HepG2 (cell line): ENCODE data around the gene FAM217B. TPM values are rescaled to one million over a fixed set of nuclear protein-coding genes. Genes with fewer than 3 reads are reported as not detected.

Experiments used
- AKNA ChIP-seq: sonication (generic); formaldehyde crosslinking; IDR thresholded peaks from 2 replicates; pipeline ENCODE4 v1.4.0; 2020; ENCODE audit warnings: missing genetic modification reagents, borderline replicate concordance
- FOXC1 ChIP-seq: sonication (generic); formaldehyde crosslinking; IDR thresholded peaks from 2 replicates; pipeline ENCODE4 v1.8.0; 2022; ENCODE audit warnings: mild to moderate bottlenecking, missing genetic modification reagents, borderline replicate concordance
- NR2C2 ChIP-seq: sonication (generic); formaldehyde crosslinking; IDR thresholded peaks from 2 replicates; pipeline ENCODE4 v1.4.0; 2020; ENCODE audit warnings: missing genetic modification reagents, mild to moderate bottlenecking, moderate library complexity, borderline replicate concordance
- RORA ChIP-seq: sonication (generic); formaldehyde crosslinking; IDR thresholded peaks from 2 replicates; pipeline ENCODE4 v1.5.0; 2020; ENCODE audit warnings: mild to moderate bottlenecking, missing genetic modification reagents, moderate library complexity
- SALL2 ChIP-seq: sonication (generic); formaldehyde crosslinking; IDR thresholded peaks from 2 replicates; pipeline ENCODE4 v1.8.1; 2023; ENCODE audit warnings: mild to moderate bottlenecking, missing genetic modification reagents, inconsistent platforms
- ZFP90 ChIP-seq: sonication (generic); formaldehyde crosslinking; IDR thresholded peaks from 2 replicates; pipeline ENCODE4 v1.8.0; 2022; ENCODE audit warnings: missing genetic modification reagents, mild to moderate bottlenecking, inconsistent platforms, borderline replicate concordance
- ZNF121 ChIP-seq: sonication (generic); formaldehyde crosslinking; IDR thresholded peaks from 2 replicates; pipeline ENCODE4 v1.5.0; 2020; ENCODE audit warnings: mild to moderate bottlenecking, missing genetic modification reagents
- ZNF142 ChIP-seq: sonication (generic); formaldehyde crosslinking; IDR thresholded peaks from 2 replicates; pipeline ENCODE4 v1.4.0; 2020; ENCODE audit warnings: missing genetic modification reagents
- ZNF24 ChIP-seq: fragments of 450-650 bp; IDR thresholded peaks from 2 replicates; pipeline ENCODE4 v1.6.1; 2017; ENCODE audit warnings: antibody characterized with exemption, mild to moderate bottlenecking
- ZNF280B ChIP-seq: sonication (generic); formaldehyde crosslinking; IDR thresholded peaks from 2 replicates; pipeline ENCODE4 v1.5.0; 2020; ENCODE audit warnings: missing genetic modification reagents, mild to moderate bottlenecking, borderline replicate concordance
- ZNF672 ChIP-seq: sonication (generic); formaldehyde crosslinking; IDR thresholded peaks from 2 replicates; pipeline ENCODE4 v1.8.1; 2022; ENCODE audit warnings: missing genetic modification reagents
- ZNF761 ChIP-seq: sonication (generic); formaldehyde crosslinking; conservative IDR thresholded peaks from 2 replicates; pipeline ENCODE4 v1.4.0; 2020; ENCODE audit warnings: mild to moderate bottlenecking, missing genetic modification reagents
- polyA plus RNA-seq, 8 experiments: library from polyadenylated mRNA; depleted of rRNA in 3 of 8; stranded (reverse) in 7 of 8; unstranded in 1 of 8; fragments of >200 nt; fragmentation: Illumina TruSeq in 4 of 8; extraction: Trizol in 4 of 8; gene quantifications; 2 replicates each; pipeline versions ENCODE4 v1.2.1 to v1.2.3, GENCODE V29; 2011 to 2016; ENCODE audit warnings: low read depth in 4 of 8, missing spikeins in 1 of 8, mixed read lengths in 1 of 8; ENCODE audit not compliant: insufficient read depth in 1 of 8
- total RNA-seq, 5 experiments: library from RNA; depleted of rRNA; stranded (reverse); fragments of >200 nt; fragmentation: Illumina TruSeq; extraction: Trizol; gene quantifications; 2 replicates each; pipeline ENCODE4 v1.2.3, GENCODE V29; 2016; ENCODE audit warnings: low read depth in 1 of 5
- TF ChIP-seq, protein P1 (sequence below): sonication (generic); formaldehyde crosslinking; IDR thresholded peaks from 2 replicates; pipeline ENCODE4 v1.4.0; 2020; ENCODE audit warnings: missing genetic modification reagents; ENCODE audit errors: not compliant biosample characterization

The FAM217B gene
- total and polyA plus RNA-seq, 2 of the 13 experiments (the other 11 are each of a cell fraction or from before 2014, with no cell fraction given), result 11.1 to 14.3 TPM

GRCh38 chr20:59933849-59934585, 6.2 kb upstream of the FAM217B start (continued):
- no peak for TF ChIP-seq NR2C2 (CRISPR knock-in tag)
- 0 out of 2 replicates have a peak, but pooled peaks have one; percentile 63 for TF ChIP-seq ZNF280B (CRISPR knock-in tag)
- TF ChIP-seq SALL2 (CRISPR knock-in tag), result no peak
- TF ChIP-seq AKNA (CRISPR knock-in tag), result no peak
- TF ChIP-seq ZNF121 (CRISPR knock-in tag), result no peak
- TF ChIP-seq ZNF24, result no peak
- no peak for TF ChIP-seq ZNF672
- TF ChIP-seq RORA (CRISPR knock-in tag), result no peak
- no peak for TF ChIP-seq ZFP90 (CRISPR knock-in tag)
- TF ChIP-seq, protein P1, sequence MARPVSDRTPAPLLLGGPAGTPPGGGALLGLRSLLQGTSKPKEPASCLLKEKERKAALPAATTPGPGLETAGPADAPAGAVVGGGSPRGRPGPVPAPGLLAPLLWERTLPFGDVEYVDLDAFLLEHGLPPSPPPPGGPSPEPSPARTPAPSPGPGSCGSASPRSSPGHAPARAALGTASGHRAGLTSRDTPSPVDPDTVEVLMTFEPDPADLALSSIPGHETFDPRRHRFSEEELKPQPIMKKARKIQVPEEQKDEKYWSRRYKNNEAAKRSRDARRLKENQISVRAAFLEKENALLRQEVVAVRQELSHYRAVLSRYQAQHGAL, result no peak
- peak; percentile 46; the same call in 1 of the 2 replicates for TF ChIP-seq FOXC1 (CRISPR knock-in tag)
- no peak for TF ChIP-seq ZNF142
- no peak for TF ChIP-seq ZNF761 (CRISPR knock-in tag)
